ENCODE results near the gene TAF1C. TPM values are rescaled to one million over a fixed set of nuclear protein-coding genes. Genes with fewer than 3 reads are reported as not detected.

TAF1C gene
- total and polyA plus RNA-seq, 9 of the 15 experiments (the other 6 are each of a cell fraction or from before 2014, with no cell fraction given), result 1.5 to 74.8 (median 21.0) TPM

- TF ChIP-seq ZNF318 (IDR thresholded peaks at IDR 0.05; ENCODE audit: borderline replicate concordance in 1 of 2, low read depth in 1 of 2) (peak in 1 of 2 experiments; percentile 16; a peak in 1 of 4 replicates), FOSL1 (tag; conservative IDR thresholded peaks at IDR 0.05) (peak; percentile 94), ZNF830 (CRISPR knock-in tag; IDR thresholded peaks at IDR 0.05) (no peak), ZSCAN29 (IDR thresholded peaks at IDR 0.05) (no peak), EWSR1 (IDR thresholded peaks at IDR 0.05; ENCODE audit: borderline replicate concordance, low read depth, partially characterized antibody) (no peak), KAT7 (CRISPR knock-in tag; IDR thresholded peaks at IDR 0.05; ENCODE audit: borderline replicate concordance) (no peak), NFE2 (IDR thresholded peaks at IDR 0.05; ENCODE audit: low read depth) (peak; percentile 93), ZNF124 (CRISPR knock-in tag; IDR thresholded peaks at IDR 0.05) (no peak), PHF8 (IDR thresholded peaks at IDR 0.05; ENCODE audit: borderline replicate concordance, low read length) (no peak), FOXJ2 (tag; IDR thresholded peaks at IDR 0.05) (no peak), FOXA1 (IDR thresholded peaks at IDR 0.05; ENCODE audit: borderline replicate concordance) (no peak), E2F3 (CRISPR knock-in tag; IDR thresholded peaks at IDR 0.05) (no peak), MAFK (IDR thresholded peaks at IDR 0.05; ENCODE audit: low read length) (peak; percentile 78), C11orf30 (IDR thresholded peaks at IDR 0.05; ENCODE audit: low read depth) (peak; percentile 97), ETV6 (IDR thresholded peaks at IDR 0.05; ENCODE audit: borderline replicate concordance in 1 of 2, low read depth in 2 of 2, low read length in 1 of 2) (no peak), ETV6 (CRISPR knock-in tag; IDR thresholded peaks at IDR 0.05; ENCODE audit: borderline replicate concordance) (no peak), L3MBTL2 (IDR thresholded peaks at IDR 0.05) (no peak), HNRNPK (IDR thresholded peaks at IDR 0.05; ENCODE audit: low read depth, low read length, poor library complexity, severe bottlenecking) (no peak), SMARCA5 (IDR thresholded peaks at IDR 0.05) (no peak)
- TF ChIP-seq, protein P1, sequence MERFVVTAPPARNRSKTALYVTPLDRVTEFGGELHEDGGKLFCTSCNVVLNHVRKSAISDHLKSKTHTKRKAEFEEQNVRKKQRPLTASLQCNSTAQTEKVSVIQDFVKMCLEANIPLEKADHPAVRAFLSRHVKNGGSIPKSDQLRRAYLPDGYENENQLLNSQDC (CRISPR knock-in tag; IDR thresholded peaks at IDR 0.05), result no peak
Measured at GRCh38 chr16:84228256-84228838, 41.5 kb upstream of the TAF1C start (continued).
